ENCODE measurements around the gene PREPL. TPM values are rescaled to one million over a fixed set of nuclear protein-coding genes. Genes with fewer than 3 reads are reported as not detected.

The PREPL gene
- total RNA-seq, 2 donors from 2014 or later = 22.0 to 30.1 TPM

GRCh38 chr2:44364604-44365003 lies 3.3 kb upstream of the PREPL start:
- H3K27me3 Mint-ChIP-seq (ENCODE audit: low read depth) = no peaks in the 10 kb centered on the region

DNA sequence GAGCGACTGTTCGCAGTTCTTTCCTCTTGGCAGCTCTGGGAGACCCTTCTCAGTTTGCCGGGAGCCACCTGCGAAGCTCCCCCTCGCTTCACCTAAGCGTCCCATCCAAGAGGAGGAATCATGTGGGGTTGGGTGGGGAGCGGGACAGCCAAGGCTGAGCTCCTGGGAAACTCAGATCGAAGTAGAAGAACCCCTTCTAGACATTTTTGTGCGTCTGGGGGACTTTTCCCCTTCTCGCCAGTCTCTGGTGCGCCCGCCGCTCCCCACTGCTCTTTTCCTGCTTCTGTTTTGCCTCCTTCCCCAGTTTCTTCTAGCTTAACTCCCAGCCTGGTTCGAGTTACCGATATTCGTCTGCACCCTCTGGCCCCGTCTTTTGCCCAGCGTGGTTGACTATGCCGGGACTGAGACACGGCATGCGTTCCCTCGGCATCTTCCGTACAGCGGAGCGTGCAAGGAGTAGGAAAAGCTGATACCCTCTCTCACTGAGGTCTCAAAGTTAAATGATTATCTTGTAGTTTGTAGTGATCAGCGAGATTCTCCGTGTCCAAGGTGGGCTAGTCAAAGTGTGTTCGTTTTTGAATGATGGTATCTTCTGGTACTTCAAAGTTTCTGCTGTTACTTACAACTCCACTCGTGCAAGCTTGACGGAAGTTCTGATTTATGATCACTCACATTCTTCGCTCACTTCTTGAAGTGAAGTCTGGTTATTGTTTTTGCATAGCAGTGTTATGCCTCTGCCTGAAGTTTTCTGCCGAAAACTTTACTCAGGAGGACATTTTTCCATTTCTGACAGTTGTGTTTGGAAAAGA lies 1.1 kb upstream of the PREPL start:
- DNase-seq (peak; percentile 49 to 50), ATAC-seq (replicated peaks in 1 of 2) (peak; percentile 27 to 36)
- Mint-ChIP-seq H3K4me1 (ENCODE audit: low read depth) (peaks cover 68% of the 10 kb centered on the region), H3K27ac (peak overlapping the region; percentile 97), H3K4me3 (peak overlapping the region; percentile 97 to 98), H3K9me3 (no peaks in the 10 kb centered on the region), H3K27me3 (ENCODE audit: low read depth) (no peaks in the 10 kb centered on the region), H3K36me3 (ENCODE audit: insufficient read depth in 2 of 2) (peaks cover 6 to 14% of the 10 kb centered on the region in 2 donors)

More at GRCh38 chr2:44364604-44365003, 3.3 kb upstream of the PREPL start:
- no peak for DNase-seq
- Mint-ChIP-seq H3K36me3 (ENCODE audit: insufficient read depth in 2 of 2) (peaks cover 5 to 14% of the 10 kb centered on the region in 2 donors), H3K4me1 (ENCODE audit: low read depth) (peaks cover 70% of the 10 kb centered on the region), H3K9me3 (no peaks in the 10 kb centered on the region), H3K4me3 (peak overlapping the region in 1 of 2 donors; percentile 77), H3K27ac (no peak overlapping the region)
- ATAC-seq (replicated peaks in 1 of 2) = no peak

GRCh38 chr2:44360749-44361329 lies 455 bp downstream of the PREPL start:
- peak overlapping the region; percentile 100 for H3K27ac Mint-ChIP-seq
- DNase-seq (peak in 1 of 2 donors; percentile 10), ATAC-seq (replicated peaks in 1 of 2) (peak; percentile 35 to 41)
- H3K4me3 Mint-ChIP-seq = peak overlapping the region; percentile 97 to 98
- peaks cover 6 to 14% of the 10 kb centered on the region in 2 donors for H3K36me3 Mint-ChIP-seq (ENCODE audit: insufficient read depth in 2 of 2)
- no peaks in the 10 kb centered on the region for H3K27me3 Mint-ChIP-seq (ENCODE audit: low read depth)
- H3K9me3 Mint-ChIP-seq = no peaks in the 10 kb centered on the region
- H3K4me1 Mint-ChIP-seq (ENCODE audit: low read depth) = peaks cover 66% of the 10 kb centered on the region

GRCh38 chr2:44358503-44358902 lies 2.8 kb downstream of the PREPL start:
- Mint-ChIP-seq H3K36me3 (ENCODE audit: insufficient read depth in 2 of 2) (peaks cover 2 to 12% of the 10 kb centered on the region in 2 donors), H3K27me3 (ENCODE audit: low read depth) (no peaks in the 10 kb centered on the region), H3K9me3 (no peaks in the 10 kb centered on the region), H3K4me1 (ENCODE audit: low read depth) (peaks cover 43% of the 10 kb centered on the region), H3K27ac (no peak overlapping the region), H3K4me3 (peak overlapping the region in 1 of 2 donors; percentile 61)
- DNase-seq (peak; percentile 58 to 67), ATAC-seq (replicated peaks in 1 of 2) (no peak)

- no peaks in the 10 kb centered on the region for H3K27me3 Mint-ChIP-seq (ENCODE audit: low read depth)
- peaks cover 0 to 6% of the 10 kb centered on the region in 2 donors for H3K36me3 Mint-ChIP-seq (ENCODE audit: insufficient read depth in 2 of 2)
- no peak overlapping the region for H3K27ac Mint-ChIP-seq
These were observed 6.5 kb downstream of the PREPL start for GRCh38 chr2:44354761-44355160.

DNA sequence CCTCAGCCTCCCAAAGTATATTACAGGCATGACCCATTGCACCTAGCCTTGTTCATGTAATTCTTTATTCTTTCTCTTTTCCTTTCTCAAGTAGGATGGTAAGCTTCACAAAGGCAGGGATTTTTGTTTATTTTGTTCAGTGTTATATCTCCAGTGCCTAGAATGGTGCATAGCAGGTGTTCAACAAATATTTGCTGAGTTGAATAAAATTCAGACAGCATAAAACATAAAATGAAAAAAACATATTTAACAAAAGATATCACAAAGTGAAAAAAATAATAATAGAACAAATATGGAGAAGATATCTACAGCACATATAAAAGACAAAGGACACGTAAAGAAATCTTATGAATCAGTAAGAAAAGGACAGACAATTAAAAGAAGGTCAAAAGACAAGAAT lies 8.8 kb downstream of the PREPL start:
- H3K27ac Mint-ChIP-seq = no peak overlapping the region
- no peak overlapping the region for H3K4me3 Mint-ChIP-seq

More at GRCh38 chr2:44354761-44355160, 6.5 kb downstream of the PREPL start:
- Mint-ChIP-seq H3K4me3 (no peak overlapping the region), H3K9me3 (no peaks in the 10 kb centered on the region), H3K4me1 (ENCODE audit: low read depth) (peaks cover 19% of the 10 kb centered on the region)
- ATAC-seq (replicated peaks in 1 of 2) (no peak), DNase-seq (no peak)

DNA sequence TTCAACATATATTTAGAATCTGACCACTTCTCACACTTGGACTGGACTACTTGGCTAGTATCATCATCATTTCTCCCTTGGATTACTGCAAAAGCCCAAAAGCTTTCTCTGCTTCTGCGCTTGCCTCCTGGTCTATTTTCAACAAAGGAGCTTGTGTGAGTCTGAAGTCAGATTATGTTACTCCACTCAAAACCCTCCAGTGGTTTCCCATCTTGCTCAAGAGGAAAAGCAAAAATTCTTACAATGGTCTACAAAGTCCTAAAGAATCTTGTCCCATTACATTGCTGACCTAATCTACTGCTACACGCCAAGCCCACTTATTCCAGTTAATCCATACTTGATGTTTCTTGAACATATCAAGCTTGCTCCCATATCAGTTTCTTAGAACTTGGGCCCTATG lies 9.6 kb downstream of the PREPL start:
- DNase-seq = no peak
- Mint-ChIP-seq H3K9me3 (no peaks in the 10 kb centered on the region), H3K27ac (peak overlapping the region; percentile 31), H3K4me1 (ENCODE audit: low read depth) (peaks cover 5% of the 10 kb centered on the region), H3K27me3 (ENCODE audit: low read depth) (no peaks in the 10 kb centered on the region), H3K36me3 (ENCODE audit: insufficient read depth in 2 of 2) (peaks cover 0 to 4% of the 10 kb centered on the region in 2 donors), H3K4me3 (no peak overlapping the region)
- ATAC-seq (replicated peaks in 1 of 2) = no peak

More for the DNA sequence above, 8.8 kb downstream of the PREPL start:
- Mint-ChIP-seq H3K27me3 (ENCODE audit: low read depth) (no peaks in the 10 kb centered on the region), H3K9me3 (no peaks in the 10 kb centered on the region), H3K36me3 (ENCODE audit: insufficient read depth in 2 of 2) (peaks cover 0 to 4% of the 10 kb centered on the region in 2 donors), H3K4me1 (ENCODE audit: low read depth) (peaks cover 5% of the 10 kb centered on the region)
- DNase-seq (no peak), ATAC-seq (replicated peaks in 1 of 2) (no peak)

GRCh38 chr2:44351088-44351487 lies 10.2 kb downstream of the PREPL start:
- H3K9me3 Mint-ChIP-seq = no peaks in the 10 kb centered on the region
- H3K4me3 Mint-ChIP-seq = no peak overlapping the region
- no peak for DNase-seq
- H3K27ac Mint-ChIP-seq = no peak overlapping the region
- peaks cover 5% of the 10 kb centered on the region for H3K4me1 Mint-ChIP-seq (ENCODE audit: low read depth)
- no peak for ATAC-seq (replicated peaks in 1 of 2)
- H3K27me3 Mint-ChIP-seq (ENCODE audit: low read depth) = no peaks in the 10 kb centered on the region
- H3K36me3 Mint-ChIP-seq (ENCODE audit: insufficient read depth in 2 of 2) = peaks cover 0 to 5% of the 10 kb centered on the region in 2 donors

- H3K4me3 Mint-ChIP-seq = no peak overlapping the region
- ATAC-seq (replicated peaks in 1 of 2) (no peak), DNase-seq (no peak)
- no peak overlapping the region for H3K27ac Mint-ChIP-seq
- H3K4me1 Mint-ChIP-seq (ENCODE audit: low read depth) = peaks cover 5% of the 10 kb centered on the region
- no peaks in the 10 kb centered on the region for H3K27me3 Mint-ChIP-seq (ENCODE audit: low read depth)
- no peaks in the 10 kb centered on the region for H3K9me3 Mint-ChIP-seq
- H3K36me3 Mint-ChIP-seq (ENCODE audit: insufficient read depth in 2 of 2) = peaks cover 0 to 6% of the 10 kb centered on the region in 2 donors
These were observed 11.8 kb downstream of the PREPL start for GRCh38 chr2:44349506-44349905.

DNA sequence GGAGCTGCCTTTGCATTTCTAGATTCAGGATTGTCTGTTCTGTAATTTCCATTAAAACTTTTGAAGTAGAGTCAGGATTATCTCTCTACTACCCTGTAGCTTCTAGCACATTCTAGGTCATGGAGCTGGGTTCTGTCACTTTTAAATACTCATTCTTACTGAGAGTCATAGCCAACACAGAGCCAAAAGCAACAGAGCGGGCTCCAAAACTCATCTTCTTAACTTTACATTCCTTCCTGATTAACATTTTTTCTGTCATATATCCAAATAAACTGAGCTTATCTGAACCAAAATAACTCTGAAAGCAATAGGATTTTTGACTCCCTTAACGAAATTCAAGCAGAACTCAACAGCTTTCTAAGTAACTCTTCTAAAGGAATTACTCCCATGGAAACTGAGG lies 12.9 kb downstream of the PREPL start:
- H3K4me3 Mint-ChIP-seq = no peak overlapping the region
- DNase-seq (no peak), ATAC-seq (replicated peaks in 1 of 2) (no peak)
- H3K27me3 Mint-ChIP-seq (ENCODE audit: low read depth) = no peaks in the 10 kb centered on the region
- peaks cover 2 to 9% of the 10 kb centered on the region in 2 donors for H3K36me3 Mint-ChIP-seq (ENCODE audit: insufficient read depth in 2 of 2)
- peaks cover 5% of the 10 kb centered on the region for H3K4me1 Mint-ChIP-seq (ENCODE audit: low read depth)
- no peaks in the 10 kb centered on the region for H3K9me3 Mint-ChIP-seq
- H3K27ac Mint-ChIP-seq = no peak overlapping the region

DNA sequence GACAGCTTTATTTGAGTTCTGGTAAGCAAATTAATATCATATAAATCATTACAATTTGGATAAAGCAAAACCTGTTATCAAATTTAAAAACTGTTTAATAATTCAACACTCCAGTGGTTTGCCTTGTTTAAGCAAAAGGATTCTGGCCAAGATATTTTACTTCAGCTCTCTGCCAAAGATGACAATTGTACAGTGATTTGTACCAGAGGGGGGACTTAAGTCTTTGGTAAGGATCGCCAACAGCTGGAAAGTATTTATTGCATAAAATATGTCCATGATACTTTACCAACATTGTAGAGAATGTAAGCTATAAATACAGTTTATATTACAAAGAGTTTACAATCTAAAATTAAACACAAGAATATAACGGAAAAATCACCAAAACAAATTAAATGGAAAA lies 13.8 kb downstream of the PREPL start:
- no peaks in the 10 kb centered on the region for H3K27me3 Mint-ChIP-seq (ENCODE audit: low read depth)
- H3K27ac Mint-ChIP-seq = no peak overlapping the region
- ATAC-seq (replicated peaks in 1 of 2) (no peak), DNase-seq (no peak)
- no peak overlapping the region for H3K4me3 Mint-ChIP-seq
- no peaks in the 10 kb centered on the region for H3K9me3 Mint-ChIP-seq
- peaks cover 5% of the 10 kb centered on the region for H3K4me1 Mint-ChIP-seq (ENCODE audit: low read depth)
- peaks cover 2 to 9% of the 10 kb centered on the region in 2 donors for H3K36me3 Mint-ChIP-seq (ENCODE audit: insufficient read depth in 2 of 2)

- no peak overlapping the region for H3K4me3 Mint-ChIP-seq
- H3K27ac Mint-ChIP-seq = no peak overlapping the region
- H3K9me3 Mint-ChIP-seq = no peaks in the 10 kb centered on the region
- DNase-seq (no peak), ATAC-seq (replicated peaks in 1 of 2) (no peak)
- H3K36me3 Mint-ChIP-seq (ENCODE audit: insufficient read depth in 2 of 2) = peaks cover 2 to 16% of the 10 kb centered on the region in 2 donors
- H3K27me3 Mint-ChIP-seq (ENCODE audit: low read depth) = no peaks in the 10 kb centered on the region
- H3K4me1 Mint-ChIP-seq (ENCODE audit: low read depth) = no peaks in the 10 kb centered on the region
These were observed 18.4 kb downstream of the PREPL start for GRCh38 chr2:44342854-44343253.

DNA sequence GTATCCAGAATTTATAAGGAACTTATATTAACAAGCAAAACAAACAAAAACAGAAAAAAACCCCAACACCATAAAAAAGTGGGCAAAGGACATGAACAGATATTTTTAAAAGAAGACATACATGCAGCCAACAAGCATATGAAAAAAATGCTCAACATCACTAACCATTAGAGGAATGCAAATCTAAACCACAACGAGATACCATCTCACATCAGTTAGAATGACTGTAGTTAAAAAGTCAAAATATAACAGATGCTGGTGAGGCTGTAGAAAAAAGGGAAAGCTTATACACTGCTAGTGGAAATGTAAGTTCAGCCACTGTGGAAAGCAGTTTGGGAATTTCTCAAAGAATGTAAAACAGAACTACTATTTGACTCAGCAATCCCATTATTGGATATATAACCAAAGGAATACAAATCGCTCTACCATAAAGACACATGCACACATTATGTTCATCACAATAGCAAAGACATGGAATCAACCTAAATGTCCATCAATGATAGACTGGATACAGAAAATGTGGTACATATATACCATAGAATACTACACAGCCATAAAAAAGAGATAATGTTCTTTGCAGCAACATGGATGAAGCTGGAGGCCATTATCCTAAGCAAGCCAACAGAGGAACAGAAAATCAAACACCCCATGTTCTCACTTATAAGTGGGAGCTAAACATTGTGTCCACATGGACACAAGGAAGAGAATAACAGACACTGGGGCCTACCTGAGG lies 25.3 kb downstream of the PREPL start:
- H3K27me3 Mint-ChIP-seq (ENCODE audit: low read depth) = no peaks in the 10 kb centered on the region
- ATAC-seq (replicated peaks in 1 of 2) = no peak
- no peak for DNase-seq
- no peaks in the 10 kb centered on the region for H3K4me1 Mint-ChIP-seq (ENCODE audit: low read depth)
- peaks cover 10 to 22% of the 10 kb centered on the region in 2 donors for H3K36me3 Mint-ChIP-seq (ENCODE audit: insufficient read depth in 2 of 2)
- peaks cover 0 to 4% of the 10 kb centered on the region in 2 donors for H3K9me3 Mint-ChIP-seq
- no peak overlapping the region for H3K4me3 Mint-ChIP-seq
- H3K27ac Mint-ChIP-seq = no peak overlapping the region
